GM21737 (cell line): ENCODE results near the gene MROH9.
"Not testable (repeated sequence)": the region's sequence is repeated elsewhere in the genome, so short reads cannot be mapped to it uniquely, and the experiment has no call there.

ENCODE experiments used
- ATAC-seq: cut with Tn5 transposase; IDR thresholded peaks from one replicate; pipeline ENCODE4 v1.9.1; 2021; ENCODE audit warnings: mild to moderate bottlenecking, moderate library complexity; ENCODE audit not compliant: unreplicated experiment

MROH9 gene, protein sequence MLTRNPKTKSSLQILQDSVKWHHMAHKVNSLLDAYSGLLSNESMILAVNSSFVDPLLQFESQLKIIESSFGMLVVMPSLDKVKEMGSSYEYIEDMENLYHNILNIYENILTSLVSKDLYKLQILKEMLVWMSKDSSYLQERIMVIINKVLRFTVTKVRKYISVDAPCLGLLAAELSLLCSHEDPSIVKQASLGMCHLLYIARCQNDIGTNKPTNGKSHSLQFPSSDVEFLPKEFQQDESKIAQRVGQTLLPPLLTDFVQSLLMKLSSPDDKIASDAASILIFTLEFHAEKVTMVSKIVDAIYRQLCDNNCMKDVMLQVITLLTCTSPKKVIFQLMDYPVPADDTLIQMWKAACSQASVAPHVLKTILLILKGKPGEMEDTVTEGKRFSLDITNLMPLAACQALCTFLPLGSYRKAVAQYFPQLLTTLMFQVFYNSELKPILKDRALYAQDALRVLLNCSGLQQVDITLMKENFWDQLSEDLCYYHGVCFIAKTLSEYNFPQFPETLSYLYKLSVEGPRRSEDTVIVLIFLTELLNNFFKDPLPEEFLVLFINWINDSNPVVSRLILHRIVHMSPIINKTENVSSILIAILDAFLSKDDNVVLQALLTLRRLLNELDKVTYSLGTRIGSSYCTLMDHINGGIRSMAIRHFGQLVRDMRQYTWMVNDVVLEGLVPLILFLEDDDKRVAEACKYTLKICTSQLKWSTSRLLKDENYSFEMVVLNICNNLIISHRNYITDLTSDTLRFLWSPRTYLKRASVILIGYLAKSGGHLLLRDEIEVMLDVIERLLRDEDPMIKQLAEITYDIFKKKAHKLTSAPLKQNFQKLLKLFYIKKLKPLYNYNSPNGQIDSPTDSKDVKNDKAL

GRCh38 chr1:170935231-170935630 is at the start of gene MROH9:
Gene MROH9 (plus strand): TSS chr1:170935534. CDS start chr1:170945557, 10,023 bp downstream.
- ATAC-seq = no peak

DNA sequence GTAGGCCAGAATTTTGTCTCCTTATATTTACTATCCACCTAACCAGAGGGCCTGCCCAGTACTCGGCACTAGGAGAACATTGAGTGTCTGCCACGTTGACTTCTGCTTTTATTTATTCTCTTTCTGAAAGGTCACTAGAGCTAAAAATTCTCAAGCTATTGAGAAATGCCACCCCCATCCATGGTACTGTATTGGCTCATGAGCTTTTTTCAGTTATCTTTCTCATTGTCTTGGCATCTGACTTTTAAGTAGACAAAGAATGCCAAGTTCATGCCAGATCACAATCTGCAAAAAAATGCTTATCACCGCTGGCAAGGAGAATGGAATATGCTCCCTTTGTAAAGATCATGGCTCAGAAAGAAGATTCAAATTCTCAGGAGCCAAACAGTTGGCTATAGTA is 49.8 kb upstream of the MROH9 start:
- no peak for ATAC-seq

GRCh38 chr1:170886460-170886859 is 48.9 kb upstream of the MROH9 start:
- no peak for ATAC-seq

GRCh38 chr1:170887726-170888125 is 47.6 kb upstream of the MROH9 start:
- ATAC-seq = no peak

- no peak for ATAC-seq
Measured at GRCh38 chr1:170891872-170892271, 43.5 kb upstream of the MROH9 start.

DNA sequence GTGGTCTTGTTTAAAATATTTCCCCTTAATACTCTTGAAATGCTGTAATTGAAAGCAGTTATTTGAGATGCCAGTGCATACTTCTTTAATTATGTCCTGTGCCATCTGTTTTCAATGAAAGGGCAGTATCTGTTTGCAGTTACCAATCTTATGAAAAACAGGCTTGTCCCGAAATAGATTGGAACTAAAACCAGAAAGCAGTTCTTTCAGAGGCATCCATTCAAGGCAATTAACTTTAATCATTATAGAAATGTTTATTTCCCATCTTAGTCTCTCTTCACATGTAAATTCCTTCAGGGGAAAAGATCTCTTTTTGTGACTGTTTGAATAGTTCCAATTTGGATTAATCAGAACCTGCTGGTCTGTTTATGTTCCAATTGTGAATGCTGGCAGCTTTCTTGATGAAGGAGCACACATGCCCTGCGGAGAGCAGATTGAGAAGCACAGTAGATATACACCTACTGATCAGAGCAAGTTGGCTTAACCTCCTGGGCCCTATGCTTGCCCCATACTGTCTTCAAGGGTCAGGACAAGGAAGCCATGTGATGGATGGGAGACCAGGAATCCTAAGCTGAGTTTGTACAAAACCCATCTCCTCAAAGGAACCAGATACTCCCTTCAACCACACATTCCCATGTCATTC is 41.6 kb upstream of the MROH9 start:
- ATAC-seq = no peak

- ATAC-seq = no peak
Measured at GRCh38 chr1:170903961-170904360, 31.4 kb upstream of the MROH9 start.

- ATAC-seq = no peak
Measured at GRCh38 chr1:170908942-170909341, 26.4 kb upstream of the MROH9 start.

DNA sequence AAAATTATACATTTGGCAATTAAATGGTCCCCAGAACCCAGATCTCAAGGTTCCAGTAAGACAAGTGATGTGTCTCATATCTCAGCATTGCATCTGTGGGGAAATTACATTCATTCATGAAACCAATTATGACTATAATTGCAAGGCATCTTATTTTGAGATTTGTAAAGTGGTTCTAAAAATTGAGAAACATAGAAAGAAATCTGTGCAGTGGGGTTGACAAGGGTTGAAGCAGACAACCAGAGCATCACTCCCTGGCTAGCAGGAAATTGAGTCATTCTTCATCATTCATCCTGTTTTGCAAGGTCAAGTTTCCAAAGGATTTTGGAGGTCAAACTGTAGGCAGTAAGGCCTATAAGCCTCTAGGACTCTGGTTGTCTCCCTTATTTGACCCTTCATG is 25.1 kb upstream of the MROH9 start:
- no peak for ATAC-seq

DNA sequence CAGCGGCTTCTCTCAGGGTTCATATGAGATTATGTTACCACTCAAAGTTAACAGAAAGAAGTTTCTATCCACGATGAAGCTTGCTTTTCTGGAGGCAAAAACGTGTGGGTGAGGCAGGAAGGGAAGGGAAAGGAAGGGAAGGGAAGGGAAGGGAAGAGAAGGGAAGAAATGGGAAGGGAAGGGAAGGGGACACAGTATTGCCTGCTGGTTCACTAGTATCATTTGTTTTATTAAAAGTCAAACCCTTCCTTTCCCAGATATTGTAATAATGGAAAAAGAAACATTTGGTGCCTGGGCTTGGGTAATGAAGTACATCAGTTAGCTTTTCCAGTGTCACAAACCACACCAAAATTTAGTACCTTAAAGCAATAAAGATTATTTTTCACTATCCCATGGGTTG is 18.0 kb upstream of the MROH9 start:
- ATAC-seq = no peak

DNA sequence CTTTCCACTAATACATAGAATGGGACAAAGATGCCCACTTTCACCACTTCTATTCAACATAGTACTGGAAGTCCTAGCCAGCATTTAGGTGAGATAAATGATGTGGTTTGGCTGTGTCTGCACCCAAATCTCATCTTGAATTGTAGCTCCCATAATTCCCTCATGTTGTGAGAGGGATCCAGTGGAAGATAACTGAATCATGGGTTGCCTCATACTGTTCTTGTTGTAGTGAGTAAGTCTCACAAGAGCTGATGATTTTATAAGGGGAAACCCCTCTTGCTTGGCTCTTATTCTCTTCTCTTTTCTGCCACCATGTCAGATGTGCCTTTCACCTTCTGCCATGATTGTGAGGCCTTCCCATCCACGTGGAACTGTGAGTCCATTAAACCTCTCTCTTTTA is 10.7 kb upstream of the MROH9 start:
- not testable (repeated sequence) for ATAC-seq

DNA sequence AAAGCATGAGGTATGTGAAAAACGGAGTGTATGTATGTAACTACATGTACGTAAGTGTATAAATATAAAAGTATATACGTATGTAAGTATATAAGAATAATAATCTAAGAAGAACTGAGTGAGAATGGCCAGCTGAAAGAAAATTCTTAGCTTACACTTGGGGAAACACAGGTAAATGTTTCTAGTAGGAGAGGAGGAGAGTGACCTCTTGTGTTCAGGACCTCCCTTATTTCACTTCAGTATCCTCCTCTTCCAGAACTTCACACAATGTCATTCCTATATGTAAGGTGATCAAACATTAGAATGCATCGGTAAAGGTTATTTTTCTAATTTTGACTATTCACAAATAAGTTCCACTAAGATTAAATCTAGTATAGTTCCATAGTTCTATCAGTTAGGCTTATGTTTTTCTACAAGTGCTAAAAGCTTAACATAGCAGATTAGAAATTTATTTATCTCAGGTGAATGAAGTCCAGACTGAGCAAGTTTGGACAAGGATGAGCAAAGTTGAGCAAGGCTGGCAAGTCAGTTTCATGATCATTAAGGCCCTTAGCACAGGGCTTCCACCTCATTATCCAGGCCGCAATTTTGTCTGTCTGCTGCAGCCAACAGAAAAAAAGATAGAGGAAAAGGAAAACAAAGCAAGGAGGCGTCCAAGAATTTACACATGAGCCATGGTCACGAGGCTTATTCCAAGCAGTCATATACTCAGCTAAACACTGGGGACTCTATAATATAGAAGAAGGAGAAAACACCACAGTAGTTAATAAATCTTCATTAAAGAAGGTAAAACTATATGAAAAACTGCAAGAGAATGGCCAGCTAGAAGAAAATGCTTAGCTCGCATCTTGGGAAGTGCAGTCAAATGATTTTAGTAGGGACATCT is 7.1 kb upstream of the MROH9 start:
- ATAC-seq = no peak

GRCh38 chr1:170929412-170929834 is 5.9 kb upstream of the MROH9 start:
- ATAC-seq = no peak

GRCh38 chr1:170929835-170930554 is 5.3 kb upstream of the MROH9 start:
- ATAC-seq = peak; percentile 85

DNA sequence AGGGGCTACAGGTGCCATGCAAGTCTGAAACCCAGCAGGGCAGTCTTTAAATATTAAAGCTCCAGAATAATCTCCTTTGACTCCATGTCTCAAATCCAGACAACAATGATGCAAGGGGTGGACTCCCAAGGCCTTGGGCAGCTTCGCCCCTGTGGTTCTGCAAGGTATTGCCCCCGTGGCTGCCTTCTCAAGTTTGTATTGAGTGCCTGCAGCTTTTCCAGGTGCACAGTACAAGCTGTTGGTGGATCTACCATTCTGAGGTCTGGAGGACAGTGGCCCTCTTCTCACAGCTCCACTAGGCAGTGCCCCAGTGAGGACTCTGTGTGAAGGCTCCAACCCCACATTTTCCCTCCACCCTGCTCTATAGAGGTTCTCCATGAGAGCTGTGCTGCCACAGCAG is 3.7 kb upstream of the MROH9 start:
- no peak for ATAC-seq

- no peak for ATAC-seq
Measured at GRCh38 chr1:170932236-170932635, 3.1 kb upstream of the MROH9 start.

GRCh38 chr1:170938281-170938680 is 2.9 kb downstream of the MROH9 start:
- no peak for ATAC-seq

GRCh38 chr1:170939476-170939875 is 4.1 kb downstream of the MROH9 start:
- no peak for ATAC-seq

DNA sequence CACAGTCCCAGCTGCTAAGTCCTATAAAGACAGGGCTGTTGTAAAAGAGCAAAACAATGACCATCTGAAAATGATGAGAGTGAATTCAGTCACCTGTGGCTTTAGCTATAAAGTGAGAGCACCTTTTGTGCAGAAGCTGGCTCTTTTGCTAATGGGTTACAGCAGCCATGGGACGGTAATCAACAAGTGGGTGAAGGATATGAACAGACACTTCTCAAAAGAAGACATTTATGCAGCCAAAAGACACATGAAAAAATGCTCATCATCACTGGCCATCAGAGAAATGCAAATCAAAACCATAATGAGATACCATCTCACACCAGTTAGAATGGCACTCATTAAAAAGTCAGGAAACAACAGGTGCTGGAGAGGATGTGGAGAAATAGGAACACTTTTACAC is 16.4 kb downstream of the MROH9 start:
- not testable (repeated sequence) for ATAC-seq

DNA sequence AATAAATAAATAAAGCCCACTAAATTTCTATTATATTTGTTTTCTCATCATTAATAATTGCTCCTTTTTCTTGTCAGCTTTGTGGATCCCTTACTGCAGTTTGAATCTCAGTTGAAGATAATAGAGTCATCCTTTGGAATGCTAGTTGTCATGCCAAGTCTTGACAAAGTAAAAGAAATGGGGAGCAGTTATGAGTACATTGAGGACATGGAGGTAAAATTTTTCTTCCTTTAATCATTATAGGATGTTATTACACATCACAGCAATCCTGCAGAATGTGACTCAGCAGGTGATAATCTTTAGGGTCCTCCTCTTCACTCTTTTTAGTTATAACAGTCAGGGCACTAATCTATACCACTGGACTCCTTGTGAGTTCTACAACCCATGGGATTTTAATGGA is 24.1 kb downstream of the MROH9 start:
- no peak for ATAC-seq
